Left forelimb (tissue), 1 donor: ENCODE data around the gene ADD1.
"Not testable (repeated sequence)": the region's sequence is repeated elsewhere in the genome, so short reads cannot be mapped to it uniquely, and the experiment has no call there.

Experiments used
- DNase-seq: peaks from one replicate; pipeline ENCODE4 v3.0.0-alpha.2; 2018; ENCODE audit warnings: low spot score

Gene ADD1

DNA sequence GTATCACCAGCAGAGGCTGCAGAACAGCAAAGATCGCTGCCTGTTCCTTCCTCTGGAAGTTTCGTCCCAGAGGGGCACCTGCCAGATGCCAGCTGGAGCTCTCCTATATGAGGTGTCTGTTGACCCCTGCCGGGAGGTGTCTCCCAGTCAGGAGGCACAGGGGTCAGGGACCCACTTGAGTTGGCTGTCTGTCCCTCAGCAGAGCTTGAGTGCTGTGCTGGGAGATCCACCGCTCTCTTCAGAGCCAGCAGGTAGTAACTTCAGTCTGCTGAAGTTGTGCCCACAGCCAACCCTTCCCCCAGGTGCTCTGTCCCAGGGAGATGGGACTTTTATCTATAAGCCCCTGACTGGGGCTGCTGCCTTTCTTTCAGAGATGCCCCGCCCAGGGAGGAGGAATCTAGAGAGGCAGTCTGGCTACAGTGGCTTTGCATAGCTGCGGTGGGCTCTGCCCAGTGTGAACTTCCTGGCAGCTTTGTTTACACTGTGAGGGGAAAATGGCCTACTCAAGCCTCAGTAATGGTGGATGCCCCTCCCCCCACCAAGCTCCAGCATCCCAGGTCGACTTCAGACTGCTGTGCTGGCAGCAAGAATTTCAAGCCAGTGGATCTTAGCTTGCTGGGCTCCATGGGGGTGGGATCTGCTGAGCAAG lies 78.9 kb downstream of the ADD1 start:
- not testable (repeated sequence) for DNase-seq

DNA sequence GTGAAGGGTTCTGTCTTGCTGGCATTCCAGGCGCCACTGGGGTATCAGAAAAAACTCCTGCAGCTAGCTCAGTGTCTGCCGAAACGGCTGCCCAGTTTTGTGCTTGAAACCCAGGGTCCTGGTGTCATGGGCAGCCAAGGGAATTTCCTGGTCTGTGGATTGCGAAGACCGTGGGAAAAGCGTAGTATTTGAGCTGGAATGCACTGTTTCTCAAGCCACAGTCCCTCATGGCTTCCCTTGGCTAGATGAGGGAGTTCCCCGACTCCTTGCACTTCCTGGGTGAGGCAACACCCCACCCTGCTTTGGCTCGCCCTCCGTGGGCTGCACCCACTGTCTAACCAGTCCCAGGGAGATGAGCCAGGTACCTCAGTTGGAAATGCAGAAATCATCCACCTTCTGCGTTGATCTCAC lies 79.5 kb downstream of the ADD1 start:
- DNase-seq = no peak

DNA sequence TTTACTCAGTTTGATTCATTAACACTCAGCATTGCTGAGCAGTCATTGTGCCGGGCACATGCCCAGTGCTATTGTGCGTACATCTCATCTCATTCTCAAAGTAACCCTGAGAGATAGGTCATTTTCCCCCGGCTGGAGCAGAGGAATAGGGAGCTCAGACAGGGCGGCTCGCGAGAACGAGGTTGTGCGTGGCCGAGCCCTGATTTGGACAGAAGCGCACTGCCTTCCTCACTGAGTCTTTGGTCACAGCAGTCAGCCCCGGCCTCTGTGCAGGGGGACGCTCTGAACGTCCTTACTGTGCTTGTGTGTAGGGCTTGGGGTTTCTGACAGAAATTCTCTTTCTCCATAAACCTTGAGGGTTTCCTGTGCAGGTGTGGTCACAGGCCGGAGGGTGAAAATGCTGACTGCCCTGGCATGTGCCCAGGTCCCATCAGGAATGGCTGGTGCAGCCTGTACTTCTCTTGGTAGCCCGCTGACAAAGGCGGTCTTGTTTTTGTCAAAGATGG lies 80.1 kb downstream of the ADD1 start:
- no peak for DNase-seq

DNA sequence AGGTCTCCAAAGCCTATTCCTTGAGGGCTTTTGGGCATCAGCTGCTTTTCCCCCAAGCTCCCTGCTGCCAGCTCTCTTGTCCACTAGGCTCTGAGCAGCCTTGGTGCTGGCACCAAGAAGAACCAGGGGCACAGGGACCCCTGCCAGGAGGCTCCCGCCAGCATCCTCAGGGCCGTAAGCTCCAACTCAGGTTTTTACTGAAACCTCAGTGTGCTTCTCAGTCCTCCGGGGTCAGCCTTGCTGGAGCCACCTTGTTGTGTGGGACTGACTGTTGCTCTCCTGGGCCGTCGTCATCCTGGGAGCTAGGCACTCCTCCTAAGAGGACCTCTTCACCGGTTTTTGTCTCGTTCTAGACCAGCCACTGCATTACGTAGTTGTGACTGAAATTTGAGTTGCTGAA lies 80.6 kb downstream of the ADD1 start:
- no peak for DNase-seq

DNA sequence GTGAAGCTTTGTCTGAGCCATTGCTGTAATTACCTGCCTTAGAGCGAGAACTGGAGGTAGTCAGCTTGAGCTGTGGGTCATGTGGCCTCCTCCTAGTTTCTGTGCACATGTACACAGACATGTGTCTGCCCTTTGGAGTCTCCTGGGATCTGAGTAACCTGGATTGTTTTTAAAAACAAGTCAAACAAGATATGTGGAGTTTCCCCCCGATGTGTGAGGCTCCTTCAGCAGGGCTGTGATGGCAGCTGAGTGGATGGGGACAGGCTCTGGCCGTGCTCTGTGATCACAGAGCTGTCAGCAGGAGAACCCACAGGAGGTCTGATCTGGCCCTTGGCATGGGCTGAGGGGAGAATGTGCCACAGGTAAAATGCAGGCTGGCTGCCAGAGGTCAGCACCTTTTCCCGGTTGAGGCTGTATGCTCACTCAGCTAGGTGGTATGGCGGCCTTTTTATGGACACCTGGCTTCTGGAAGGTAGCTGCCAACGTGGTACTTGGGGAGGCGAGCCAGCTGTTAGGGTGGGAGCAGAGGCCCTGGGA lies 81.2 kb downstream of the ADD1 start:
- no peak for DNase-seq

DNA sequence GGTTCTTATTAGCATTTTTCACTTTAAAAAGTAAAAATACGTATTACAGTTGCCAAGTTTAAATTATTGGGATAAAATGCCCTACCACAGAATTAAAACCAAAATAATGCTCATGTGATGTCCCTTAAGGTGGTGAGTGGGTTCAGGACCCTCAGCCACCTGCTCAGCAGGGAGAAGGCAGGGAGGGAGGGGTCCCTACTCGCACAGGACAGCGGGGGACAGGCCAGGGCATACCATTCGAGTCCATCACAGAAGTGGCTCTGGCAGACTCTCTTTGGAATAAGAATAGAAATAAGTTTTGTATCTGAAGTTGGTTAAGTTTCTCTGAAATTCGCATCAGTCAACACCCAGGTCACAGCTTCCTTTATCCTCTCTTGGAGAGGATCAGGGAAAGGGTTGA lies 81.9 kb downstream of the ADD1 start:
- DNase-seq = no peak

DNA sequence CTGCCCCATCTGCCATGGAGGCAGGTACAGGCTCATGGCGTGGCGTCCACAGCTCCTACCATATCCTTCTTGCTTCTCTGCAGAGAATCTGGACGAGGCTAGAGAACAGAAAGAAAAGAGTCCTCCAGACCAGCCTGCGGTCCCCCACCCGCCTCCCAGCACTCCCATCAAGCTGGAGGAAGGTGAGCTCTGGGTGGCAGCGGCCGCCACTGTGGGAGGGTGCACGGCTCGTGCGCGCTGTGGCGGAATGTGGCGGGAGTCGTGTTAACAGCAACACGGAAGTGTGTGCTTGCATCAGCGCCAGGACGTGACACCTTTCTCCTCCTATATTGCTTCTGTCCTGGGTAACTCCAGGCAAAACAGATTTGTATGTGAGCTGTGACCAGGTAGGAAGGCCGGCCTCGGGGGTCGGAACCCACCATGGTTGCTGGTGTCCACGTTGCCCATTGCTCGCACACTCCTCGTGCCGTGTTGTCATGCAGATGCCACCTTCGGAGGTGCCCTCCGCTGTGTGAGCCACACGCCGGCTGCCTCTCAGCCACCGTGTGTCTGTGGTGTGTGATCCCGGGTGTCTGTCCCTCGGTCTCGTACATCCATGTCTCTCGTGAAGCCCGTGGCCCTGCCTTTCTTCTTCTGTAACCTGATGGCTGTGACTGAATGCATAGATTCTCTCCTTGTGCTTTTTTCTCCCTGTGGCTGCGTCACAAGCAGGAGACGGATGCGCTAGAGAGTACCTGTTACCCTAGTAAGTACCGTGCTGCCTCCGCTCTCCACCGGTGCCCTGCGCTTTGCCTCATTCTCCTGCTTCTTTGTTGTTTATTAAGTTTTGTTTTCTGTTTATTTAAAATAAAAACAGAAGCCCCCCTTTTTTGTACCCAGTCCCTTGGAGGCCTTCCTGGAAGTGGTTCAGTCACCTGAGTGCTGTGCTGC lies 82.6 kb downstream of the ADD1 start:
- peak; percentile 63 for DNase-seq

- DNase-seq = no peak
Observed at GRCh38 chr4:2927016-2927695, 83.5 kb downstream of the ADD1 start.

DNA sequence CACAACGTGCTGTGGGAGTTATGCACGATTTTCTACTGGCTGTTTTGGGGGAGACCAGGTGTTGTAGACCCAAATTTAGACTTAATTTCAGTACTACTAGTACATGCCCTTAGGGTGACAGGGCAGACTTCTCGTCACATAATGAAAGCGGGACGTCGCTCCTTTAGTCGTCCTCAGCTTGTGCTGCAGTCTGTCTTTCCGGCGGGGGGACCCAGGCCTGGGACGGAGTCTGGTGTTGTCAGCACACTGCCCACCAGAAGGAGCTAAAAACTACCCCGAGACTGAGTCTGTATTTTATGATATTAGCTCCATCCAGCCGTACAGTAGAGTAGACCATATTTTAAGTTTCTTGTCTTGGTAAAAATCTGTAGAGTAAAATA lies 84.0 kb downstream of the ADD1 start:
- peak; percentile 47 for DNase-seq

DNA sequence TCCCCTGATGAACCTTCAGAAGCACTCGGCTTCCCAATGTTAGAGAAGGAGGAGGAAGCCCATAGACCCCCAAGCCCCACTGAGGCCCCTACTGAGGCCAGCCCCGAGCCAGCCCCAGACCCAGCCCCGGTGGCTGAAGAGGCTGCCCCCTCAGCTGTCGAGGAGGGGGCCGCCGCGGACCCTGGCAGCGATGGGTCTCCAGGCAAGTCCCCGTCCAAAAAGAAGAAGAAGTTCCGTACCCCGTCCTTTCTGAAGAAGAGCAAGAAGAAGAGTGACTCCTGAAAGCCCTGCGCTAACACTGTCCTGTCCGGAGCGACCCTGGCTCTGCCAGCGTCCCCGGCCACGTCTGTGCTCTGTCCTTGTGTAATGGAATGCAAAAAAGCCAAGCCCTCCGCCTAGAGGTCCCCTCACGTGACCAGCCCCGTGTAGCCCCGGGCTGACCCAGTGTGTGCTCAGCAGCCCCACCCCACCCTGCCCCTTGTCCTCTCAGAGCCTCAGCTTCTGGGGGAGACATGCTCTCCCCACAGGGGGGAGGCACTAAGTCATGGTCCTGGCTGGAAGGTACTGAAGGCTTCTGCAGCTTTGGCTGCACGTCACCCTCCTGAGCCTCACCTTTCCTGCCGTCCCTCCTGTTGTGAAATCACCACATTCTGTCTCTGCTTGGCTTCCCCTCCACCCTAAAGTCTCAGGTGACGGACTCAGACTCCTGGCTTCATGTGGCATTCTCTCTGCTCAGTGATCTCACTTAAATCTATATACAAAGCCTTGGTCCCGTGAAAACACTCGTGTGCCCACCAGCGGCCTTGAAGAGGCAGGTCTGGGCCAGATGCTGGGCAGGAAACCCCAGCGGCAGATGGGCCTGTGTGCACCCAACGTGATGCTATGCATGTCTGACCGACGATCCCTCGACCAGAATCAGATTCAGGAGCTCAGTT lies 84.9 kb downstream of the ADD1 start:
- peak; percentile 53 for DNase-seq

DNA sequence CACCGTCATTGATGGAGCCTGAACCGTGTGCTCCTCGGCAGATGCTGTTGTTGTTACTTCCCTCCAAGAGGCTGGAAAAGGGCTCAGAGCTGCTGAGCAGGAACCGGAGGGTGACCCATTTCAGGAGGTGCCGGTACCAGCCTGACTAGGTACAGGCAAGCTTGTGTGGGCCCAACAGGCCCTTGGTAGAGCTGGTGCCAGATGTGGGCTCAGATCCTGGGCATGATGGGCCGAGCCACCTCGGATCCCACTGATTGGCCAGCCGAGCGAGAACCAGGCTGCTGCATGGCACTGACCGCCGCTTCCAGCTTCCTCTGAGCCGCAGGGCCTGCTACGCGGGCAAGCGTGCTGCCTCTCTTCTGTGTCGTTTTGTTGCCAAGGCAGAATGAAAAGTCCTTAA lies 85.8 kb downstream of the ADD1 start:
- DNase-seq = no peak

GRCh38 chr4:2930135-2930757 lies 86.6 kb downstream of the ADD1 start:
- DNase-seq = peak; percentile 33

DNA sequence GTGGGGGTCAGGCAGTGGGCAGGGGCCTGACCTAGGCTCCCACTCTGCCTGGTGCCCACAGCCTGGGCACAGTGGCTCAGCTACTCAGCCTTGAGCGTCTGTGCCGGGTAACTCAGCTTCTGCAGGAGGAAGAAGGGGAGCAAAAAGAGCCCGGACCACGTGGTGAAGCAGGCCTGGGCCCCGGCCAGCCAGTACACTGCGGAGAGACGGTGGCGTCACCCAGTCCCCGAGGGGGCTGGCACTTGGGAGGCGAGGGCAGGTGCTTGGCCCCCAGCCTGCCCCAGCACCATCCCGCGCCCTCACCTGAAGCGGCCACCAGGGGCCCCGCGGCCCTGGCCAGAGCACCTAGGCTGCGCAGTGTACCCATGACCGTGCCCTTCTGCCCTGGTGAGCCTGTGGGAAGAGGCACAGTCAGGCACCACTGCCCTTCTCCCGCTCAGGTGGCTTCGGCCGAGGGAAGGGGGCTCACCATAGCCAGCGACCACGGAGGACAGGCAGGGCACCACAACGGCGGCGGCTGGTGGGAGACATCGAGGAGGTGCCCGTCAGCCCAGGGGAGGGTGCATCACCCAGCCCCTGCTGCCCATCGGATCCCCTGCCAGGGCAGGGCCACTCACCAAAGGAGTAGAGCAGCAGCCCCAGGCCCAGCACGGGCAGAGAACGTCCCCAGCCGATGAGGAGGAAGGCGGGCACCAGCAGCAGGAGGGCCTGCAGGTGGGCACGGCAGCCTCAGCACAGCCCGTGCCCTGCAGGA lies 87.3 kb downstream of the ADD1 start:
- peak; percentile 67 for DNase-seq

- peak; percentile 68 for DNase-seq
Observed at GRCh38 chr4:2931512-2932301, 88.1 kb downstream of the ADD1 start.

DNA sequence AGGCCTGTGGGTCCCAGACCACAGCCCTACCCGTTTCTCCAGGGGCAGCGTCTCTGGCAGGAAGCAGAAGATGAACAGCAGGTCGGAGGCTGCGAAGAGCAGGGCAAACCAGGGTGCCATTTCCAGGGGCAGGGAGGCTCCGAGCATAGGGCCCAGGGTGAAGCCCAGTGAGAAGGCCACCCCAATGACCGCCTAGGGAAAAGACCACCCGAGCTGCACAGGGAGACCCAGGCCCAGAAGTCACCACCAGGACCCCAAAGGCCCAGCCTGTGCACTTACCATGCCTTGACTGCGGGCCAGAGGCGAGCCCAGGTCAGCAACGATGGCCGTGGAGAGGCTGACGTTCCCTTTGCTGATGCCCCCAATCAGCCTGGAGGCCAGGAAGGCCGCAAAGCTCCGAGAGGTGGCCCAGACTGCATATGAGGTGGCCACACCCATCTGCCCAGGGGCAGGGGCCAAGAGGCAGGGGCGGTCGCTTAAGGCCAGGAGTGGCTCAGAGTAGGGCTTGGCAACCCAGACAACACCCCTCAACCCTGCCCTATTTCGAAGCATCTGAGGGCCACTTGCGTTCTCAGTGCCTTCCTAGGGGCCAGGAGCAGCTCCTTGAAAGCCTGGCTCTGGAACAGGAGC lies 88.8 kb downstream of the ADD1 start:
- DNase-seq = no peak

GRCh38 chr4:2932951-2933565 lies 89.4 kb downstream of the ADD1 start:
- DNase-seq = peak; percentile 66

- no peak for DNase-seq
Observed at GRCh38 chr4:2933566-2934076, 90.0 kb downstream of the ADD1 start.
